IgD-negative memory B cell (primary cell): Measurements from ENCODE around the gene CTAGE1. TPM values are rescaled to one million over a fixed set of nuclear protein-coding genes. Genes with fewer than 3 reads are reported as not detected.
"Not testable (repeated sequence)": the region's sequence is repeated elsewhere in the genome, so short reads cannot be mapped to it uniquely, and the experiment has no call there.

Experiments used
- H3K27ac Mint-ChIP-seq, 3 donors: one replicate each; pipeline ENCODE4 v1.8.0; 2020 to 2022; ENCODE audit warnings: mild to moderate bottlenecking in 3 of 3, mixed read lengths in 3 of 3, moderate library complexity in 1 of 3
- H3K27me3 Mint-ChIP-seq: one replicate; pipeline ENCODE4 v1.8.0; 2021; ENCODE audit warnings: mixed read lengths
- H3K36me3 Mint-ChIP-seq: one replicate; pipeline ENCODE4 v1.8.0; 2020; ENCODE audit warnings: mild to moderate bottlenecking, mixed read lengths
- H3K4me1 Mint-ChIP-seq, 3 donors: one replicate each; pipeline ENCODE4 v1.8.0; 2020 to 2022; ENCODE audit warnings: mixed read lengths in 3 of 3, mild to moderate bottlenecking in 1 of 3
- H3K4me3 Mint-ChIP-seq, 4 donors: one replicate each; pipeline ENCODE4 v1.8.0; 2020 to 2022; ENCODE audit warnings: mild to moderate bottlenecking in 4 of 4, mixed read lengths in 4 of 4, moderate library complexity in 3 of 4
- H3K9me3 Mint-ChIP-seq, 3 donors: one replicate each; pipeline ENCODE4 v1.8.0; 2020 to 2021; ENCODE audit warnings: mixed read lengths in 3 of 3, mild to moderate bottlenecking in 1 of 3
- polyA plus RNA-seq: library from polyadenylated mRNA; unstranded; fragments of 300-500 nt; fragmentation: Illumina TruSeq; gene quantifications from one replicate; pipeline ENCODE4 v1.2.3, GENCODE V29; 2021

The CTAGE1 gene
- polyA plus RNA-seq: not detected

GRCh38 chr18:22417496-22418188 lies at the start of gene CTAGE1:
Gene CTAGE1 (minus strand): TSS chr18:22417915. CDS start chr18:22417811, 104 bp downstream.
- peaks cover 2% of the 10 kb centered on the region for H3K27me3 Mint-ChIP-seq
- H3K36me3 Mint-ChIP-seq: no peaks in the 10 kb centered on the region
- no peak within 1 kb of the TSS for H3K27ac Mint-ChIP-seq
- H3K9me3 Mint-ChIP-seq: peaks cover 0 to 5% (median 0%) of the 10 kb centered on the region in 3 donors
- no peaks in the 10 kb centered on the region for H3K4me1 Mint-ChIP-seq
- no peak within 1 kb of the TSS for H3K4me3 Mint-ChIP-seq

- H3K4me3 Mint-ChIP-seq: peak overlapping the region in 1 of 4 donors; percentile 30
- H3K27ac Mint-ChIP-seq: no peak overlapping the region
- peaks cover 0 to 3% (median 2%) of the 10 kb centered on the region in 3 donors for H3K9me3 Mint-ChIP-seq
- peaks cover 1% of the 10 kb centered on the region for H3K27me3 Mint-ChIP-seq
- no peaks in the 10 kb centered on the region for H3K36me3 Mint-ChIP-seq
- H3K4me1 Mint-ChIP-seq: no peaks in the 10 kb centered on the region
Observed at GRCh38 chr18:22466608-22467395, 49.1 kb upstream of the CTAGE1 start.

- Mint-ChIP-seq H3K9me3 (peaks cover 0 to 3% (median 2%) of the 10 kb centered on the region in 3 donors), H3K4me1 (no peaks in the 10 kb centered on the region), H3K27ac (peak overlapping the region in 1 of 3 donors; percentile 8), H3K27me3 (peaks cover 1% of the 10 kb centered on the region), H3K4me3 (no peak overlapping the region), H3K36me3 (no peaks in the 10 kb centered on the region)
Observed at GRCh38 chr18:22465859-22466457, 48.2 kb upstream of the CTAGE1 start.

- no peaks in the 10 kb centered on the region for H3K27me3 Mint-ChIP-seq
- no peaks in the 10 kb centered on the region for H3K4me1 Mint-ChIP-seq
- no peaks in the 10 kb centered on the region for H3K36me3 Mint-ChIP-seq
- no peak overlapping the region for H3K4me3 Mint-ChIP-seq
- H3K27ac Mint-ChIP-seq: no peak overlapping the region
- H3K9me3 Mint-ChIP-seq: no peaks in the 10 kb centered on the region
Observed at GRCh38 chr18:22463076-22463475, 45.4 kb upstream of the CTAGE1 start.

- no peaks in the 10 kb centered on the region for H3K36me3 Mint-ChIP-seq
- H3K27me3 Mint-ChIP-seq: peaks cover 2% of the 10 kb centered on the region
- H3K4me3 Mint-ChIP-seq: no peak overlapping the region
- no peak overlapping the region for H3K27ac Mint-ChIP-seq
- H3K9me3 Mint-ChIP-seq: no peaks in the 10 kb centered on the region
- no peaks in the 10 kb centered on the region for H3K4me1 Mint-ChIP-seq
Observed at GRCh38 chr18:22459491-22459890, 41.8 kb upstream of the CTAGE1 start.

GRCh38 chr18:22457524-22457923 lies 39.8 kb upstream of the CTAGE1 start:
- Mint-ChIP-seq H3K4me3 (no peak overlapping the region), H3K27me3 (peaks cover 5% of the 10 kb centered on the region), H3K36me3 (no peaks in the 10 kb centered on the region), H3K9me3 (no peaks in the 10 kb centered on the region), H3K27ac (no peak overlapping the region), H3K4me1 (no peaks in the 10 kb centered on the region)

- peaks cover 5% of the 10 kb centered on the region for H3K27me3 Mint-ChIP-seq
- no peaks in the 10 kb centered on the region for H3K4me1 Mint-ChIP-seq
- no peak overlapping the region for H3K27ac Mint-ChIP-seq
- H3K4me3 Mint-ChIP-seq: peak overlapping the region in 1 of 4 donors; percentile 37
- H3K36me3 Mint-ChIP-seq: no peaks in the 10 kb centered on the region
- no peaks in the 10 kb centered on the region for H3K9me3 Mint-ChIP-seq
Observed at GRCh38 chr18:22456547-22456946, 38.8 kb upstream of the CTAGE1 start.

GRCh38 chr18:22456116-22456480 lies 38.4 kb upstream of the CTAGE1 start:
- Mint-ChIP-seq H3K36me3 (no peaks in the 10 kb centered on the region), H3K27me3 (peaks cover 5% of the 10 kb centered on the region), H3K9me3 (no peaks in the 10 kb centered on the region), H3K27ac (no peak overlapping the region), H3K4me1 (no peaks in the 10 kb centered on the region), H3K4me3 (no peak overlapping the region)

GRCh38 chr18:22455425-22456115 lies 37.9 kb upstream of the CTAGE1 start:
- peaks cover 0 to 3% (median 0%) of the 10 kb centered on the region in 3 donors for H3K9me3 Mint-ChIP-seq
- no peaks in the 10 kb centered on the region for H3K36me3 Mint-ChIP-seq
- H3K27me3 Mint-ChIP-seq: peaks cover 5% of the 10 kb centered on the region
- H3K4me3 Mint-ChIP-seq: no peak overlapping the region
- H3K4me1 Mint-ChIP-seq: no peaks in the 10 kb centered on the region
- H3K27ac Mint-ChIP-seq: no peak overlapping the region

- Mint-ChIP-seq H3K4me1 (no peaks in the 10 kb centered on the region), H3K9me3 (peaks cover 5 to 11% (median 5%) of the 10 kb centered on the region in 3 donors), H3K4me3 (no peak overlapping the region), H3K27ac (no peak overlapping the region), H3K36me3 (no peaks in the 10 kb centered on the region), H3K27me3 (peaks cover 5% of the 10 kb centered on the region)
Observed at GRCh38 chr18:22453315-22453714, 35.6 kb upstream of the CTAGE1 start.

- Mint-ChIP-seq H3K4me3 (no peak overlapping the region), H3K4me1 (no peaks in the 10 kb centered on the region), H3K36me3 (no peaks in the 10 kb centered on the region), H3K27ac (no peak overlapping the region), H3K9me3 (peaks cover 5 to 11% (median 5%) of the 10 kb centered on the region in 3 donors), H3K27me3 (peaks cover 3% of the 10 kb centered on the region)
Observed at GRCh38 chr18:22452226-22452668, 34.5 kb upstream of the CTAGE1 start.

- Mint-ChIP-seq H3K4me1 (no peaks in the 10 kb centered on the region), H3K4me3 (no peak overlapping the region), H3K9me3 (peaks cover 5 to 11% (median 5%) of the 10 kb centered on the region in 3 donors), H3K27me3 (peaks cover 3% of the 10 kb centered on the region), H3K27ac (no peak overlapping the region), H3K36me3 (no peaks in the 10 kb centered on the region)
Observed at GRCh38 chr18:22451796-22452195, 34.1 kb upstream of the CTAGE1 start.

- H3K4me3 Mint-ChIP-seq, H3K27ac Mint-ChIP-seq, H3K27me3 Mint-ChIP-seq, H3K4me1 Mint-ChIP-seq, H3K36me3 Mint-ChIP-seq: not testable (repeated sequence)
- peaks cover 5 to 11% (median 5%) of the 10 kb centered on the region in 3 donors for H3K9me3 Mint-ChIP-seq
Observed at GRCh38 chr18:22450766-22451165, 33.1 kb upstream of the CTAGE1 start.

- not testable (repeated sequence) for H3K27me3 Mint-ChIP-seq, H3K36me3 Mint-ChIP-seq, H3K4me3 Mint-ChIP-seq, H3K4me1 Mint-ChIP-seq
- Mint-ChIP-seq H3K9me3 (peaks cover 5 to 11% (median 5%) of the 10 kb centered on the region in 3 donors), H3K27ac (peak overlapping the region in 1 of 3 donors; percentile 26)
Observed at GRCh38 chr18:22450318-22450717, 32.6 kb upstream of the CTAGE1 start.

- H3K27me3 Mint-ChIP-seq, H3K27ac Mint-ChIP-seq, H3K4me3 Mint-ChIP-seq, H3K4me1 Mint-ChIP-seq, H3K36me3 Mint-ChIP-seq: not testable (repeated sequence)
- peaks cover 5 to 11% (median 5%) of the 10 kb centered on the region in 3 donors for H3K9me3 Mint-ChIP-seq
Observed at GRCh38 chr18:22449753-22450152, 32.0 kb upstream of the CTAGE1 start.
